GM12878 (cell line): ENCODE data around the gene DNAH11. TPM values are rescaled to one million over a fixed set of nuclear protein-coding genes. Genes with fewer than 3 reads are reported as not detected.

Source experiments
- CHD1 ChIP-seq: IDR thresholded peaks from 2 replicates; pipeline ENCODE4 v1.6.1; 2012; ENCODE audit warnings: low read depth, low read length, improper control_type of control experiment
- EED ChIP-seq: sonication (generic); IDR thresholded peaks from 2 replicates; pipeline ENCODE4 v1.6.1; 2016; ENCODE audit warnings: antibody characterized with exemption, low read depth
- GATAD2B ChIP-seq: fragments of 450-650 bp; conservative IDR thresholded peaks from 2 replicates; pipeline ENCODE4 v1.6.1; 2017; ENCODE audit warnings: low read depth, mild to moderate bottlenecking, moderate library complexity
- IKZF1 ChIP-seq: fragments of 450-650 bp; conservative IDR thresholded peaks from 2 replicates; pipeline ENCODE4 v1.6.1; 2017; ENCODE audit warnings: antibody characterized with exemption, mild to moderate bottlenecking
- IRF4 ChIP-seq: IDR thresholded peaks from 2 replicates; pipeline ENCODE4 v1.6.1; 2011; ENCODE audit warnings: low read depth, low read length
- IRF5 ChIP-seq: fragments of 450-650 bp; IDR thresholded peaks from 2 replicates; pipeline ENCODE4 v1.6.1; 2017; ENCODE audit warnings: borderline replicate concordance
- SIN3A ChIP-seq: IDR thresholded peaks from 2 replicates; pipeline ENCODE4 v1.6.1; 2012; ENCODE audit warnings: low read depth, low read length, improper control_type of control experiment
- TCF12 ChIP-seq: IDR thresholded peaks from 2 replicates; pipeline ENCODE4 v1.6.1; 2011; ENCODE audit warnings: low read depth, mild to moderate bottlenecking, low read length
- USF2 ChIP-seq: IDR thresholded peaks from 2 replicates; pipeline ENCODE4 v1.6.1; 2011; ENCODE audit warnings: low read depth, low read length, improper control_type of control experiment, borderline replicate concordance
- YY1 ChIP-seq: IDR thresholded peaks from 2 replicates; pipeline ENCODE4 v1.6.1; 2011; ENCODE audit warnings: low read depth, mild to moderate bottlenecking, low read length
- ZNF384 ChIP-seq: IDR thresholded peaks from 2 replicates; pipeline ENCODE4 v1.6.1; 2012; ENCODE audit warnings: low read depth, mild to moderate bottlenecking, low read length, improper control_type of control experiment, borderline replicate concordance
- polyA plus RNA-seq, 11 experiments: library from polyadenylated mRNA; depleted of rRNA in 4 of 11; unstranded in 6 of 11; stranded (reverse) in 5 of 11; fragments of >200 nt; fragmentation: Nextera tagmentation in 4 of 11; fragmentation: Illumina TruSeq in 1 of 11; extraction: Ambion mirVana in 4 of 11; extraction: Trizol in 1 of 11; gene quantifications; 1 replicate in 1 of 11; 2 replicates in 10 of 11; pipeline versions ENCODE4 v1.2.1 to v1.2.3, GENCODE V29; 2011 to 2016; ENCODE audit warnings: inconsistent platforms in 2 of 11, missing spikeins in 2 of 11, low read depth in 1 of 11
- total RNA-seq, 4 experiments: library from RNA; depleted of rRNA in 3 of 4; stranded (reverse); fragments of >200 nt in 3 of 4; fragmentation: Illumina TruSeq in 1 of 4; extraction: Trizol in 1 of 4; gene quantifications; 2 replicates each; pipeline versions ENCODE4 v1.2.1 to v1.2.3, GENCODE V29; 2013 to 2021
- TF ChIP-seq, protein P1 (sequence below): fragments of 450-650 bp; IDR thresholded peaks from 2 replicates; pipeline ENCODE4 v1.6.1; 2017; ENCODE audit warnings: mild to moderate bottlenecking
- TF ChIP-seq, protein P2 (sequence below): fragments of 450-650 bp; IDR thresholded peaks from 2 replicates; pipeline ENCODE4 v1.6.1; 2016; ENCODE audit warnings: mild to moderate bottlenecking
- TF ChIP-seq, protein P3 (sequence below): fragments of 450-650 bp; IDR thresholded peaks from 2 replicates; pipeline ENCODE4 v1.6.1; 2018; ENCODE audit warnings: borderline replicate concordance, mild to moderate bottlenecking; ENCODE audit not compliant: partially characterized antibody
- TF ChIP-seq, protein P4 (sequence below): fragments of 150-350 bp; IDR thresholded peaks from 2 replicates; pipeline ENCODE4 v1.6.1; 2016; ENCODE audit warnings: low read depth, low read length

Gene DNAH11
- total and polyA plus RNA-seq, 10 of the 15 experiments (the other 5 are each of a cell fraction or from before 2014, with no cell fraction given) = 0.03 to 0.56 (median 0.10) TPM

GRCh38 chr7:21945454-21946221 is 402.8 kb downstream of the DNAH11 start, which contains the start of gene CDCA7L (continued):
- TF ChIP-seq USF2 (no peak), IKZF1 (peak; percentile 87), TCF12 (peak; percentile 81), IRF5 (no peak), ZNF384 (0 out of 2 replicates have a peak, but pooled peaks have one; percentile 27), EED (0 out of 2 replicates have a peak, but pooled peaks have one; percentile 43), SIN3A (peak; percentile 47; the same call in 1 of the 2 replicates), IRF4 (0 out of 2 replicates have a peak, but pooled peaks have one; percentile 13), YY1 (0 out of 2 replicates have a peak, but pooled peaks have one; percentile 34), GATAD2B (peak; percentile 94), CHD1 (peak; percentile 99)
- TF ChIP-seq, protein P1, sequence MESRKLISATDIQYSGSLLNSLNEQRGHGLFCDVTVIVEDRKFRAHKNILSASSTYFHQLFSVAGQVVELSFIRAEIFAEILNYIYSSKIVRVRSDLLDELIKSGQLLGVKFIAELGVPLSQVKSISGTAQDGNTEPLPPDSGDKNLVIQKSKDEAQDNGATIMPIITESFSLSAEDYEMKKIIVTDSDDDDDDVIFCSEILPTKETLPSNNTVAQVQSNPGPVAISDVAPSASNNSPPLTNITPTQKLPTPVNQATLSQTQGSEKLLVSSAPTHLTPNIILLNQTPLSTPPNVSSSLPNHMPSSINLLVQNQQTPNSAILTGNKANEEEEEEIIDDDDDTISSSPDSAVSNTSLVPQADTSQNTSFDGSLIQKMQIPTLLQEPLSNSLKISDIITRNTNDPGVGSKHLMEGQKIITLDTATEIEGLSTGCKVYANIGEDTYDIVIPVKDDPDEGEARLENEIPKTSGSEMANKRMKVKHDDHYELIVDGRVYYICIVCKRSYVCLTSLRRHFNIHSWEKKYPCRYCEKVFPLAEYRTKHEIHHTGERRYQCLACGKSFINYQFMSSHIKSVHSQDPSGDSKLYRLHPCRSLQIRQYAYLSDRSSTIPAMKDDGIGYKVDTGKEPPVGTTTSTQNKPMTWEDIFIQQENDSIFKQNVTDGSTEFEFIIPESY = no peak
- TF ChIP-seq, protein P2, sequence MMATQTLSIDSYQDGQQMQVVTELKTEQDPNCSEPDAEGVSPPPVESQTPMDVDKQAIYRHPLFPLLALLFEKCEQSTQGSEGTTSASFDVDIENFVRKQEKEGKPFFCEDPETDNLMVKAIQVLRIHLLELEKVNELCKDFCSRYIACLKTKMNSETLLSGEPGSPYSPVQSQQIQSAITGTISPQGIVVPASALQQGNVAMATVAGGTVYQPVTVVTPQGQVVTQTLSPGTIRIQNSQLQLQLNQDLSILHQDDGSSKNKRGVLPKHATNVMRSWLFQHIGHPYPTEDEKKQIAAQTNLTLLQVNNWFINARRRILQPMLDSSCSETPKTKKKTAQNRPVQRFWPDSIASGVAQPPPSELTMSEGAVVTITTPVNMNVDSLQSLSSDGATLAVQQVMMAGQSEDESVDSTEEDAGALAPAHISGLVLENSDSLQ = no peak
- TF ChIP-seq, protein P3, sequence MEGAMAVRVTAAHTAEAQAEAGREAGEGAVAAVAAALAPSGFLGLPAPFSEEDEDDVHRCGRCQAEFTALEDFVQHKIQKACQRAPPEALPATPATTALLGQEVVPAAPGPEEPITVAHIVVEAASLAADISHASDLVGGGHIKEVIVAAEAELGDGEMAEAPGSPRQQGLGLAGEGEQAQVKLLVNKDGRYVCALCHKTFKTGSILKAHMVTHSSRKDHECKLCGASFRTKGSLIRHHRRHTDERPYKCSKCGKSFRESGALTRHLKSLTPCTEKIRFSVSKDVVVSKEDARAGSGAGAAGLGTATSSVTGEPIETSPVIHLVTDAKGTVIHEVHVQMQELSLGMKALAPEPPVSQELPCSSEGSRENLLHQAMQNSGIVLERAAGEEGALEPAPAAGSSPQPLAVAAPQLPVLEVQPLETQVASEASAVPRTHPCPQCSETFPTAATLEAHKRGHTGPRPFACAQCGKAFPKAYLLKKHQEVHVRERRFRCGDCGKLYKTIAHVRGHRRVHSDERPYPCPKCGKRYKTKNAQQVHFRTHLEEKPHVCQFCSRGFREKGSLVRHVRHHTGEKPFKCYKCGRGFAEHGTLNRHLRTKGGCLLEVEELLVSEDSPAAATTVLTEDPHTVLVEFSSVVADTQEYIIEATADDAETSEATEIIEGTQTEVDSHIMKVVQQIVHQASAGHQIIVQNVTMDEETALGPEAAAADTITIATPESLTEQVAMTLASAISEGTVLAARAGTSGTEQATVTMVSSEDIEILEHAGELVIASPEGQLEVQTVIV = peak; percentile 95
- TF ChIP-seq, protein P4, sequence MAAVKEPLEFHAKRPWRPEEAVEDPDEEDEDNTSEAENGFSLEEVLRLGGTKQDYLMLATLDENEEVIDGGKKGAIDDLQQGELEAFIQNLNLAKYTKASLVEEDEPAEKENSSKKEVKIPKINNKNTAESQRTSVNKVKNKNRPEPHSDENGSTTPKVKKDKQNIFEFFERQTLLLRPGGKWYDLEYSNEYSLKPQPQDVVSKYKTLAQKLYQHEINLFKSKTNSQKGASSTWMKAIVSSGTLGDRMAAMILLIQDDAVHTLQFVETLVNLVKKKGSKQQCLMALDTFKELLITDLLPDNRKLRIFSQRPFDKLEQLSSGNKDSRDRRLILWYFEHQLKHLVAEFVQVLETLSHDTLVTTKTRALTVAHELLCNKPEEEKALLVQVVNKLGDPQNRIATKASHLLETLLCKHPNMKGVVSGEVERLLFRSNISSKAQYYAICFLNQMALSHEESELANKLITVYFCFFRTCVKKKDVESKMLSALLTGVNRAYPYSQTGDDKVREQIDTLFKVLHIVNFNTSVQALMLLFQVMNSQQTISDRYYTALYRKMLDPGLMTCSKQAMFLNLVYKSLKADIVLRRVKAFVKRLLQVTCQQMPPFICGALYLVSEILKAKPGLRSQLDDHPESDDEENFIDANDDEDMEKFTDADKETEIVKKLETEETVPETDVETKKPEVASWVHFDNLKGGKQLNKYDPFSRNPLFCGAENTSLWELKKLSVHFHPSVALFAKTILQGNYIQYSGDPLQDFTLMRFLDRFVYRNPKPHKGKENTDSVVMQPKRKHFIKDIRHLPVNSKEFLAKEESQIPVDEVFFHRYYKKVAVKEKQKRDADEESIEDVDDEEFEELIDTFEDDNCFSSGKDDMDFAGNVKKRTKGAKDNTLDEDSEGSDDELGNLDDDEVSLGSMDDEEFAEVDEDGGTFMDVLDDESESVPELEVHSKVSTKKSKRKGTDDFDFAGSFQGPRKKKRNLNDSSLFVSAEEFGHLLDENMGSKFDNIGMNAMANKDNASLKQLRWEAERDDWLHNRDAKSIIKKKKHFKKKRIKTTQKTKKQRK = no peak
